ENCODE measurements around the gene RIN1. TPM values are rescaled to one million over a fixed set of nuclear protein-coding genes. Genes with fewer than 3 reads are reported as not detected.

RIN1 gene
- total and polyA plus RNA-seq, 2 donors (not counting 1 experiment from before 2014, with no cell fraction given): 0.72 to 1.7 TPM

GRCh38 chr11:66344550-66345315 is 8.5 kb upstream of the RIN1 start, which contains the start of gene BRMS1:
Gene BRMS1 (minus strand): TSS chr11:66345104. CDS start chr11:66342234, 2,870 bp downstream.
- H3K27me3 ChIP-seq (replicated peaks in 1 of 4; ENCODE audit: control extremely low read depth in 1 of 4, control insufficient read depth in 3 of 4, insufficient read depth in 4 of 4, low read length in 3 of 4): no peaks in the 10 kb centered on the region
- H2AFZ ChIP-seq (ENCODE audit: insufficient read depth, low read depth, low read length, poor library complexity, severe bottlenecking): peak within 1 kb of the TSS; percentile 82
- TF ChIP-seq CTCF (IDR thresholded peaks at IDR 0.05) (peak; percentile 16), EZH2 (IDR thresholded peaks at IDR 0.05; ENCODE audit: borderline replicate concordance, insufficient read depth, low read depth, low read length, poor library complexity, severe bottlenecking) (no peak)
- peak; percentile 96 for DNase-seq
- Mint-ChIP-seq H3K4me1 (peaks cover 47% of the 10 kb centered on the region), H3K4me3 (peak within 1 kb of the TSS; percentile 97), H3K9me3 (ENCODE audit: insufficient read depth) (no peaks in the 10 kb centered on the region), H3K27ac (peak within 1 kb of the TSS; percentile 96), H3K27me3 (no peaks in the 10 kb centered on the region)
- peak within 1 kb of the TSS; percentile 74 to 92 (median 84) for H3K4me3 ChIP-seq (ENCODE audit: control extremely low read depth in 1 of 5, extremely low read depth in 1 of 5, insufficient read depth in 1 of 5, low read depth in 2 of 5, low read length in 4 of 5)
- peaks cover 19 to 44% of the 10 kb centered on the region in 2 donors for H3K4me1 ChIP-seq (ENCODE audit: control insufficient read depth in 2 of 2, insufficient read depth in 2 of 2, low read length in 2 of 2)
- peak within 1 kb of the TSS; percentile 75 to 86 for H3K27ac ChIP-seq (ENCODE audit: low read length in 2 of 2)
- peak; percentile 85 for ATAC-seq (ENCODE audit: low read depth)
- WGBS (ENCODE audit: insufficient coverage): under 1% methylated on average over 58 of the region's 59 CpGs
- peaks cover 31% of the 10 kb centered on the region for H3K79me2 ChIP-seq (ENCODE audit: control insufficient read depth, insufficient read depth, low read length)
- H3K9me3 ChIP-seq (ENCODE audit: control extremely low read depth in 1 of 3, control insufficient read depth in 2 of 3, insufficient read depth in 1 of 3, low read length in 2 of 3): no peaks in the 10 kb centered on the region
- intact Hi-C loops (cut with micrococcal nuclease): loop anchor here (1.0 to 5.0 kb wide), 5 partner anchors 16 to 76 kb away; partner anchors contain the start of genes RAB1B and SLC29A2
- H4K20me1 ChIP-seq (ENCODE audit: control insufficient read depth, insufficient read depth, low read length, poor library complexity, severe bottlenecking): peaks cover 50% of the 10 kb centered on the region
- peak within 1 kb of the TSS; percentile 91 for H3K9ac ChIP-seq (ENCODE audit: low read length)
- POLR2A ChIA-PET: interaction anchor here (0.6 to 2.2 kb wide), 2 partner anchors 28 to 33 kb away, joined by 7 to 12 read pairs; partner anchors contain the start of gene CD248
- CTCF ChIA-PET: interaction anchor here (0.8 to 5.2 kb wide), 14 partner anchors 9 to 713 kb away, joined by 3 to 44 read pairs (median 3); partner anchors contain the start of genes BBS1, CD248 and RIN1
- peaks cover 0 to 26% of the 10 kb centered on the region in 2 experiments for H3K36me3 ChIP-seq (replicated peaks in 1 of 2; ENCODE audit: control extremely low read depth in 1 of 2, control insufficient read depth in 1 of 2, extremely low read depth in 1 of 2, insufficient read depth in 2 of 2, low read length in 1 of 2)
- peak within 1 kb of the TSS; percentile 90 for H3K4me2 ChIP-seq (replicated peaks; ENCODE audit: low read depth, low read length, poor library complexity, severe bottlenecking)

DNA sequence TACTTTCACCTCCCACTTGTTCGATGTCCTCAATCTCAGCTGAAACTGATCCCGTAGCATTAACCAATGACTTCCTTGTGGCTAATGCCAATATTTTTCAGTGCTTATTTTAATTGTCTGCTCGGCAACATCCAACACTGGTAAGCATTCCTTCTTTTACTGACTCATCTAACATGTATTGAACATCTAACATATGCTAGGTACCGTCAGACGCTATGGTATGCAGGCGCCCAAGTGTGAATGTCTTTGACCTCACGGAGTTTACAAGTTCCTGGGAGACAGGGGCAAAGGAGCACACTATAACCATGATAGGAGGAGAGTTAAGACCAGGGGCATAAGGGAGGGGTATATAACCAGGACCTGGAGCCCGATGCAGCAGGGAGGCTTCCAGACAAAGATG is 6.9 kb upstream of the RIN1 start:
- H3K9ac ChIP-seq (ENCODE audit: low read length): no peak overlapping the region
- H3K79me2 ChIP-seq (ENCODE audit: control insufficient read depth, insufficient read depth, low read length): peaks cover 31% of the 10 kb centered on the region
- intact Hi-C loops (cut with micrococcal nuclease): no loop called here
- peaks cover 19 to 42% of the 10 kb centered on the region in 2 donors for H3K4me1 ChIP-seq (ENCODE audit: control insufficient read depth in 2 of 2, insufficient read depth in 2 of 2, low read length in 2 of 2)
- ChIA-PET CTCF (interaction anchor here (0.7 to 5.2 kb wide), 5 partner anchors 26 to 630 kb away, joined by 3 to 44 read pairs (median 10); partner anchors contain the start of gene CD248), POLR2A (no interaction called here)
- peaks cover 53% of the 10 kb centered on the region for H4K20me1 ChIP-seq (ENCODE audit: control insufficient read depth, insufficient read depth, low read length, poor library complexity, severe bottlenecking)
- H3K4me3 ChIP-seq (ENCODE audit: control extremely low read depth in 1 of 5, extremely low read depth in 1 of 5, insufficient read depth in 1 of 5, low read depth in 2 of 5, low read length in 4 of 5): no peak overlapping the region
- no peaks in the 10 kb centered on the region for H3K27me3 ChIP-seq (replicated peaks in 1 of 4; ENCODE audit: control extremely low read depth in 1 of 4, control insufficient read depth in 3 of 4, insufficient read depth in 4 of 4, low read length in 3 of 4)
- no peaks in the 10 kb centered on the region for H3K9me3 ChIP-seq (ENCODE audit: control extremely low read depth in 1 of 3, control insufficient read depth in 2 of 3, insufficient read depth in 1 of 3, low read length in 2 of 3)
- no peak overlapping the region for H3K4me2 ChIP-seq (replicated peaks; ENCODE audit: low read depth, low read length, poor library complexity, severe bottlenecking)
- no peak for DNase-seq
- WGBS (ENCODE audit: insufficient coverage): 96% methylated on average over 5 of the region's 8 CpGs
- Mint-ChIP-seq H3K27ac (peak overlapping the region; percentile 46), H3K4me3 (peak overlapping the region; percentile 97), H3K27me3 (no peaks in the 10 kb centered on the region), H3K4me1 (peaks cover 44% of the 10 kb centered on the region), H3K9me3 (ENCODE audit: insufficient read depth) (no peaks in the 10 kb centered on the region)
- H3K36me3 ChIP-seq (replicated peaks in 1 of 2; ENCODE audit: control extremely low read depth in 1 of 2, control insufficient read depth in 1 of 2, extremely low read depth in 1 of 2, insufficient read depth in 2 of 2, low read length in 1 of 2): peaks cover 0 to 40% of the 10 kb centered on the region in 2 experiments
- no peak overlapping the region for H2AFZ ChIP-seq (ENCODE audit: insufficient read depth, low read depth, low read length, poor library complexity, severe bottlenecking)
- no peak for ATAC-seq (ENCODE audit: low read depth)
- TF ChIP-seq EZH2 (IDR thresholded peaks at IDR 0.05; ENCODE audit: borderline replicate concordance, insufficient read depth, low read depth, low read length, poor library complexity, severe bottlenecking): no peak
- TF ChIP-seq CTCF (IDR thresholded peaks at IDR 0.05): no peak
- no peak overlapping the region for H3K27ac ChIP-seq (ENCODE audit: low read length in 2 of 2)
